ENCODE measurements around the gene SSTR4. TPM values are rescaled to one million over a fixed set of nuclear protein-coding genes. Genes with fewer than 3 reads are reported as not detected.
"Not testable (repeated sequence)": the region's sequence is repeated elsewhere in the genome, so short reads cannot be mapped to it uniquely, and the experiment has no call there.

Gene SSTR4
- not detected for total RNA-seq (2021; ENCODE audit: unreplicated experiment)
- polyA plus RNA-seq (2012; ENCODE audit: insufficient read length) = not detected
- Bru-seq, nascent RNA = not detected
- not detected for BruChase-seq, experiment 1, labeled RNA remaining after a 2-hour chase
- BruChase-seq, experiment 2, labeled RNA remaining after a 6-hour chase = not detected
- long read RNA-seq = 0 reads

- 0 out of 2 replicates have a peak, but pooled peaks have one; percentile 24 for ATAC-seq
- Histone ChIP-seq H3K4me1 (ENCODE audit: control insufficient read depth, insufficient read depth, low read length) (no peaks in the 10 kb centered on the region), H3K4me3 (ENCODE audit: low read depth in 2 of 2, low read length in 2 of 2) (no peak within 1 kb of the TSS), H3K9me3 (ENCODE audit: control insufficient read depth, insufficient read depth, low read depth, low read length) (no peaks in the 10 kb centered on the region), H3K27me3 (ENCODE audit: control insufficient read depth, insufficient read depth, low read length) (peaks cover 11% of the 10 kb centered on the region), H3K36me3 (ENCODE audit: control insufficient read depth, insufficient read depth, low read length) (no peaks in the 10 kb centered on the region), H3K27ac (ENCODE audit: low read length) (no peak within 1 kb of the TSS)
- ChIA-PET CTCF (no interaction called here), POLR2A (no interaction called here)
- intact Hi-C loops (cut with micrococcal nuclease; ENCODE audit: unreplicated experiment) = no loop called here
- no peak for DNase-seq (ENCODE audit: low read depth, low spot score)
- no TSS peak for BruUV-seq (replicated peaks)
- in situ Hi-C loops (cut with HindIII; ENCODE audit: low pct_unique_long_range_greater_than_20kb, low sequenced_read_pairs) = no loop called here
- no peak for TF ChIP-seq REST (IDR thresholded peaks at IDR 0.05; ENCODE audit: insufficient read depth in 1 of 2, low read depth in 2 of 2, low read length in 1 of 2)
- no peak for TF ChIP-seq POLR2AphosphoS5 (IDR thresholded peaks at IDR 0.05; ENCODE audit: low read depth, low read length)
- no peak for TF ChIP-seq SIN3A (IDR thresholded peaks at IDR 0.05; ENCODE audit: borderline replicate concordance, insufficient read depth, low read depth, low read length)
- TF ChIP-seq CTCF (IDR thresholded peaks at IDR 0.05) = no peak
- no peak for TF ChIP-seq TCF7L2 (IDR thresholded peaks at IDR 0.05; ENCODE audit: low read depth, low read length)
These were observed at the start of gene SSTR4 for GRCh38 chr20:23034721-23035671. TSS of gene SSTR4 (plus strand) at chr20:23035312. CDS start at chr20:23035484, 172 bp downstream.

GRCh38 chr20:22986601-22987000 is 48.5 kb upstream of the SSTR4 start:
- Histone ChIP-seq H3K4me3 (ENCODE audit: low read depth in 2 of 2, low read length in 2 of 2) (no peak overlapping the region), H3K27me3 (ENCODE audit: control insufficient read depth, insufficient read depth, low read length) (no peaks in the 10 kb centered on the region), H3K27ac (ENCODE audit: low read length) (no peak overlapping the region), H3K9me3 (ENCODE audit: control insufficient read depth, insufficient read depth, low read depth, low read length) (no peaks in the 10 kb centered on the region), H3K4me1 (ENCODE audit: control insufficient read depth, insufficient read depth, low read length) (no peaks in the 10 kb centered on the region), H3K36me3 (ENCODE audit: control insufficient read depth, insufficient read depth, low read length) (no peaks in the 10 kb centered on the region)
- ChIA-PET POLR2A (no interaction called here), CTCF (no interaction called here)
- intact Hi-C loops (cut with micrococcal nuclease; ENCODE audit: unreplicated experiment) (no loop called here), in situ Hi-C loops (cut with HindIII; ENCODE audit: low pct_unique_long_range_greater_than_20kb, low sequenced_read_pairs) (no loop called here)
- no TSS peak for BruUV-seq (replicated peaks)
- ATAC-seq (no peak), DNase-seq (ENCODE audit: low read depth, low spot score) (no peak)
- TF ChIP-seq TCF7L2 (IDR thresholded peaks at IDR 0.05; ENCODE audit: low read depth, low read length) = no peak
- no peak for TF ChIP-seq SIN3A (IDR thresholded peaks at IDR 0.05; ENCODE audit: borderline replicate concordance, insufficient read depth, low read depth, low read length)
- TF ChIP-seq CTCF (IDR thresholded peaks at IDR 0.05) = no peak
- no peak for TF ChIP-seq REST (IDR thresholded peaks at IDR 0.05; ENCODE audit: insufficient read depth in 1 of 2, low read depth in 2 of 2, low read length in 1 of 2)
- no peak for TF ChIP-seq POLR2AphosphoS5 (IDR thresholded peaks at IDR 0.05; ENCODE audit: low read depth, low read length)

GRCh38 chr20:22991424-22991823 is 43.7 kb upstream of the SSTR4 start:
- H3K9me3 ChIP-seq (ENCODE audit: control insufficient read depth, insufficient read depth, low read depth, low read length); in situ Hi-C loops (cut with HindIII; ENCODE audit: low pct_unique_long_range_greater_than_20kb, low sequenced_read_pairs); H3K27me3 ChIP-seq (ENCODE audit: control insufficient read depth, insufficient read depth, low read length); H3K27ac ChIP-seq (ENCODE audit: low read length); CTCF ChIA-PET; POLR2A ChIA-PET; BruUV-seq (replicated peaks); H3K36me3 ChIP-seq (ENCODE audit: control insufficient read depth, insufficient read depth, low read length); intact Hi-C loops (cut with micrococcal nuclease; ENCODE audit: unreplicated experiment); DNase-seq (ENCODE audit: low read depth, low spot score); ATAC-seq; H3K4me3 ChIP-seq (ENCODE audit: low read depth in 2 of 2, low read length in 2 of 2); H3K4me1 ChIP-seq (ENCODE audit: control insufficient read depth, insufficient read depth, low read length): not testable (repeated sequence)

Measured in Panc1 (cell line).